Caco-2 (cell line): Measurements from ENCODE around the gene TTYH3. TPM values are rescaled to one million over a fixed set of nuclear protein-coding genes. Genes with fewer than 3 reads are reported as not detected.

ENCODE experiments used
- BruUV-seq: library from RNA; stranded (reverse); fragments of 400-500 nt; replicated peaks from 2 replicates; lab custom pipeline; 2021; lab: Mats Ljungman, UMichigan
- CTCF ChIA-PET: fragments of 300-600 bp; sonication (Branson Sonifier 250); formaldehyde crosslinking; loops from one replicate; lab custom pipeline; 2022; ENCODE audit warnings: antibody characterized with exemption; lab: Charles Lee
- POLR2A ChIA-PET: fragments of 300-600 bp; sonication (Branson Sonifier 250); formaldehyde crosslinking; loops from one replicate; lab custom pipeline; 2022; ENCODE audit warnings: antibody characterized with exemption; lab: Charles Lee
- DNase-seq, 2 experiments: peaks; one replicate each; pipeline versions ENCODE4 v3.0.0 to v3.0.0-alpha.2; 2020 to 2022
- H3K27me3 ChIP-seq: replicated peaks from 2 replicates; pipeline ENCODE4 v1.6.0; 2011; ENCODE audit warnings: low read length; ENCODE audit not compliant: control insufficient read depth, insufficient read depth
- H3K36me3 ChIP-seq: 2 replicates; pipeline ENCODE4 v1.5.1; 2011; ENCODE audit warnings: low read length; ENCODE audit not compliant: control insufficient read depth, insufficient read depth
- H3K4me1 ChIP-seq: fragments of 250-450 bp; sonication (Bioruptor Pico); 2 replicates; pipeline ENCODE4 v1.5.1; 2020; ENCODE audit warnings: mild to moderate bottlenecking
- H3K4me3 ChIP-seq: 2 replicates; pipeline ENCODE4 v1.5.1; 2011; ENCODE audit warnings: low read depth, mild to moderate bottlenecking, control low read depth, low read length
- H3K9me3 ChIP-seq: fragments of 250-450 bp; sonication (Bioruptor Pico); 2 replicates; pipeline ENCODE4 v1.5.1; 2020; ENCODE audit warnings: mild to moderate bottlenecking, moderate library complexity
- H3K27ac Mint-ChIP-seq: one replicate; pipeline ENCODE4 v1.8.0; 2022; ENCODE audit warnings: mixed read lengths; ENCODE audit not compliant: unreplicated experiment
- H3K27me3 Mint-ChIP-seq: one replicate; pipeline ENCODE4 v1.8.0; 2022; ENCODE audit warnings: mixed read lengths; ENCODE audit not compliant: insufficient read depth, unreplicated experiment
- H3K36me3 Mint-ChIP-seq: one replicate; pipeline ENCODE4 v1.8.0; 2022; ENCODE audit warnings: mild to moderate bottlenecking, mixed read lengths; ENCODE audit not compliant: insufficient read depth, unreplicated experiment
- H3K4me1 Mint-ChIP-seq: one replicate; pipeline ENCODE4 v1.8.0; 2022; ENCODE audit warnings: low read depth, mixed read lengths; ENCODE audit not compliant: unreplicated experiment
- H3K4me3 Mint-ChIP-seq: one replicate; pipeline ENCODE4 v1.8.0; 2022; ENCODE audit warnings: mild to moderate bottlenecking, moderate library complexity, mixed read lengths; ENCODE audit not compliant: unreplicated experiment
- H3K9me3 Mint-ChIP-seq: one replicate; pipeline ENCODE4 v1.8.0; 2022; ENCODE audit warnings: mixed read lengths; ENCODE audit not compliant: unreplicated experiment
- CTCF ChIP-seq, 2 experiments: fragments of 200-600 bp in 1 of 2; IDR thresholded peaks; 1 replicate in 1 of 2; 2 replicates in 1 of 2; pipeline versions ENCODE4 v1.5.1 to v1.8.0; 2011 to 2022; ENCODE audit warnings: antibody characterized with exemption in 1 of 2, control low read depth in 1 of 2, inconsistent platforms in 1 of 2, low read depth in 1 of 2, low read length in 1 of 2, mild to moderate bottlenecking in 1 of 2, moderate library complexity in 1 of 2; ENCODE audit not compliant: insufficient read depth in 1 of 2, severe bottlenecking in 1 of 2, unreplicated experiment in 1 of 2
- intact Hi-C: fragments of 100-400 bp; cut with micrococcal nuclease; formaldehyde crosslinking; loops from one replicate; pipeline ENCODE4 v1.10.0; 2022; ENCODE audit not compliant: unreplicated experiment
- total RNA-seq: library from RNA; stranded (reverse); gene quantifications from 2 replicates; pipeline ENCODE4 v1.2.3, GENCODE V29; 2022

TTYH3 gene
- total RNA-seq, 1 experiment from 2014 or later: 57.3 TPM

- CTCF ChIA-PET: interaction anchor here (0.5 to 1.4 kb wide), 3 partner anchors 70 to 159 kb away, joined by 3 read pairs; no protein-coding TSS in a partner anchor
- no peak overlapping the region for H3K4me3 Mint-ChIP-seq
- no peak overlapping the region for H3K27ac Mint-ChIP-seq
- no TSS peak for BruUV-seq
- Histone ChIP-seq H3K4me3 (no peak overlapping the region), H3K27me3 (no peaks in the 10 kb centered on the region), H3K9me3 (no peaks in the 10 kb centered on the region), H3K36me3 (no peaks in the 10 kb centered on the region), H3K4me1 (no peaks in the 10 kb centered on the region)
- no peaks in the 10 kb centered on the region for H3K9me3 Mint-ChIP-seq
- no peaks in the 10 kb centered on the region for H3K36me3 Mint-ChIP-seq
- intact Hi-C loops: no loop called here
- H3K27me3 Mint-ChIP-seq: no peaks in the 10 kb centered on the region
- POLR2A ChIA-PET: no interaction called here
- TF ChIP-seq CTCF (IDR thresholded peaks at IDR 0.05; ENCODE audit: insufficient read depth in 1 of 2, low read depth in 1 of 2, low read length in 1 of 2, severe bottlenecking in 1 of 2, unreplicated experiment in 1 of 2): no peak
- DNase-seq: no peak
- H3K4me1 Mint-ChIP-seq: peaks cover 5% of the 10 kb centered on the region
Observed at GRCh38 chr7:2610466-2610865, 21.3 kb upstream of the TTYH3 start.

- POLR2A ChIA-PET: no interaction called here
- H3K36me3 Mint-ChIP-seq: no peaks in the 10 kb centered on the region
- Histone ChIP-seq H3K4me3 (no peak overlapping the region), H3K27me3 (no peaks in the 10 kb centered on the region), H3K4me1 (no peaks in the 10 kb centered on the region), H3K36me3 (no peaks in the 10 kb centered on the region), H3K9me3 (no peaks in the 10 kb centered on the region)
- no peak overlapping the region for H3K27ac Mint-ChIP-seq
- CTCF ChIA-PET: interaction anchor here (0.5 to 1.4 kb wide), 3 partner anchors 70 to 159 kb away, joined by 3 read pairs; no protein-coding TSS in a partner anchor
- intact Hi-C loops: no loop called here
- DNase-seq: no peak
- no peak for TF ChIP-seq CTCF (IDR thresholded peaks at IDR 0.05; ENCODE audit: insufficient read depth in 1 of 2, low read depth in 1 of 2, low read length in 1 of 2, severe bottlenecking in 1 of 2, unreplicated experiment in 1 of 2)
- H3K9me3 Mint-ChIP-seq: no peaks in the 10 kb centered on the region
- peaks cover 5% of the 10 kb centered on the region for H3K4me1 Mint-ChIP-seq
- H3K4me3 Mint-ChIP-seq: no peak overlapping the region
- BruUV-seq: no TSS peak
- no peaks in the 10 kb centered on the region for H3K27me3 Mint-ChIP-seq
Observed at GRCh38 chr7:2610898-2611297, 20.9 kb upstream of the TTYH3 start.

GRCh38 chr7:2611401-2611800, 20.4 kb upstream of the TTYH3 start:
- Histone ChIP-seq H3K4me3 (no peak overlapping the region), H3K36me3 (no peaks in the 10 kb centered on the region), H3K27me3 (no peaks in the 10 kb centered on the region), H3K4me1 (no peaks in the 10 kb centered on the region), H3K9me3 (no peaks in the 10 kb centered on the region)
- peaks cover 5% of the 10 kb centered on the region for H3K4me1 Mint-ChIP-seq
- no peak for TF ChIP-seq CTCF (IDR thresholded peaks at IDR 0.05; ENCODE audit: insufficient read depth in 1 of 2, low read depth in 1 of 2, low read length in 1 of 2, severe bottlenecking in 1 of 2, unreplicated experiment in 1 of 2)
- CTCF ChIA-PET: interaction anchor here (1.4 to 1.5 kb wide), 2 partner anchors 69 to 149 kb away, joined by 3 read pairs; no protein-coding TSS in a partner anchor
- no peaks in the 10 kb centered on the region for H3K9me3 Mint-ChIP-seq
- POLR2A ChIA-PET: no interaction called here
- no TSS peak for BruUV-seq
- intact Hi-C loops: no loop called here
- H3K4me3 Mint-ChIP-seq: no peak overlapping the region
- no peaks in the 10 kb centered on the region for H3K36me3 Mint-ChIP-seq
- H3K27ac Mint-ChIP-seq: no peak overlapping the region
- H3K27me3 Mint-ChIP-seq: no peaks in the 10 kb centered on the region
- no peak for DNase-seq
